NCI-H1930 (cell line): ENCODE measurements around the gene BLOC1S1.

Experiments
- DNase-seq, 2 experiments: peaks; one replicate each; lab custom pipeline; 2025; lab: John Stamatoyannopoulos, UW

Gene BLOC1S1

GRCh38 chr12:55728186-55728938, 12.5 kb downstream of the BLOC1S1 start:
- no peak for DNase-seq

GRCh38 chr12:55728939-55729818, 13.3 kb downstream of the BLOC1S1 start, which contains the start of gene CD63:
CD63 (minus strand) TSS chr12:55729009; CDS start chr12:55728341, 668 bp downstream.
- DNase-seq = peak; percentile 42 to 67

- DNase-seq = no peak
Measured at GRCh38 chr12:55729819-55730818, 14.3 kb downstream of the BLOC1S1 start.

- no peak for DNase-seq
Measured at GRCh38 chr12:55732288-55732687, 16.4 kb downstream of the BLOC1S1 start.

- DNase-seq = no peak
Measured at GRCh38 chr12:55733021-55733555, 17.2 kb downstream of the BLOC1S1 start.

GRCh38 chr12:55733858-55734257, 18.0 kb downstream of the BLOC1S1 start:
- no peak for DNase-seq

GRCh38 chr12:55734595-55734994, 18.7 kb downstream of the BLOC1S1 start:
- no peak for DNase-seq

GRCh38 chr12:55736076-55736475, 20.2 kb downstream of the BLOC1S1 start:
- no peak for DNase-seq

- peak in 1 of 2 experiments; percentile 54 for DNase-seq
Measured at GRCh38 chr12:55736780-55737580, 21.1 kb downstream of the BLOC1S1 start.

- no peak for DNase-seq
Measured at GRCh38 chr12:55737581-55738122, 21.8 kb downstream of the BLOC1S1 start.

GRCh38 chr12:55738123-55739024, 22.5 kb downstream of the BLOC1S1 start:
- DNase-seq = peak; percentile 38 to 79

- DNase-seq = no peak
Measured at GRCh38 chr12:55739025-55739378, 23.2 kb downstream of the BLOC1S1 start.

- DNase-seq = no peak
Measured at GRCh38 chr12:55741931-55742680, 26.3 kb downstream of the BLOC1S1 start.

GRCh38 chr12:55742719-55743405, 27.0 kb downstream of the BLOC1S1 start, which contains the start of gene GDF11:
GDF11 (plus strand) TSS chr12:55743122; CDS start chr12:55743317, 195 bp downstream.
- DNase-seq = peak; percentile 59 to 83

- DNase-seq = peak in 1 of 2 experiments; percentile 49
Measured at GRCh38 chr12:55743406-55744339, 27.8 kb downstream of the BLOC1S1 start.

- no peak for DNase-seq
Measured at GRCh38 chr12:55744340-55745030, 28.6 kb downstream of the BLOC1S1 start.
